Chondrocyte (in vitro differentiated cells): Measurements from ENCODE around the gene GGACT. TPM values are rescaled to one million over a fixed set of nuclear protein-coding genes. Genes with fewer than 3 reads are reported as not detected.

Source experiments
- DNase-seq: peaks from one replicate; pipeline ENCODE4 v3.0.0; 2021; ENCODE audit warnings: mixed read lengths, low spot score
- H3K27ac Mint-ChIP-seq: one replicate; pipeline ENCODE4 v1.8.0; 2021; ENCODE audit warnings: mild to moderate bottlenecking, moderate library complexity, mixed read lengths; ENCODE audit not compliant: unreplicated experiment
- H3K27me3 Mint-ChIP-seq: 2 replicates; pipeline ENCODE4 v1.8.0; 2021; ENCODE audit warnings: low read depth, mixed read lengths
- H3K36me3 Mint-ChIP-seq: 2 replicates; pipeline ENCODE4 v1.8.0; 2021; ENCODE audit warnings: low read depth, mixed read lengths
- H3K4me1 Mint-ChIP-seq: 2 replicates; pipeline ENCODE4 v1.8.0; 2021; ENCODE audit warnings: low read depth, mild to moderate bottlenecking, mixed read lengths
- H3K4me3 Mint-ChIP-seq: one replicate; pipeline ENCODE4 v1.8.0; 2021; ENCODE audit warnings: mild to moderate bottlenecking, moderate library complexity, mixed read lengths; ENCODE audit not compliant: unreplicated experiment
- H3K9me3 Mint-ChIP-seq: 2 replicates; pipeline ENCODE4 v1.8.0; 2021; ENCODE audit warnings: low read depth, mixed read lengths
- long read RNA-seq: library from polyadenylated mRNA; stranded (forward); transcript quantifications from one replicate; pipeline ENCODE4 v2.0.0, GENCODE V29; 2021
- total RNA-seq: library from RNA; stranded (reverse); gene quantifications from 3 replicates; pipeline ENCODE4 v1.2.1, GENCODE V29; 2021
- TF ChIP-seq, protein P1 (sequence below): fragments of 200-600 bp; sonication (generic); IDR thresholded peaks from 2 replicates; pipeline ENCODE4 v1.5.0; 2021; ENCODE audit warnings: antibody characterized with exemption, mild to moderate bottlenecking, moderate library complexity

The GGACT gene
- 10.3 to 11.3 TPM (median 11.3 TPM) in 3 replicates for total RNA-seq
- long read RNA-seq, partial matches to known transcripts: 0 of 4 reads
- long read RNA-seq, other reads (novel, unspliced or antisense): 3 of 4 reads

DNA sequence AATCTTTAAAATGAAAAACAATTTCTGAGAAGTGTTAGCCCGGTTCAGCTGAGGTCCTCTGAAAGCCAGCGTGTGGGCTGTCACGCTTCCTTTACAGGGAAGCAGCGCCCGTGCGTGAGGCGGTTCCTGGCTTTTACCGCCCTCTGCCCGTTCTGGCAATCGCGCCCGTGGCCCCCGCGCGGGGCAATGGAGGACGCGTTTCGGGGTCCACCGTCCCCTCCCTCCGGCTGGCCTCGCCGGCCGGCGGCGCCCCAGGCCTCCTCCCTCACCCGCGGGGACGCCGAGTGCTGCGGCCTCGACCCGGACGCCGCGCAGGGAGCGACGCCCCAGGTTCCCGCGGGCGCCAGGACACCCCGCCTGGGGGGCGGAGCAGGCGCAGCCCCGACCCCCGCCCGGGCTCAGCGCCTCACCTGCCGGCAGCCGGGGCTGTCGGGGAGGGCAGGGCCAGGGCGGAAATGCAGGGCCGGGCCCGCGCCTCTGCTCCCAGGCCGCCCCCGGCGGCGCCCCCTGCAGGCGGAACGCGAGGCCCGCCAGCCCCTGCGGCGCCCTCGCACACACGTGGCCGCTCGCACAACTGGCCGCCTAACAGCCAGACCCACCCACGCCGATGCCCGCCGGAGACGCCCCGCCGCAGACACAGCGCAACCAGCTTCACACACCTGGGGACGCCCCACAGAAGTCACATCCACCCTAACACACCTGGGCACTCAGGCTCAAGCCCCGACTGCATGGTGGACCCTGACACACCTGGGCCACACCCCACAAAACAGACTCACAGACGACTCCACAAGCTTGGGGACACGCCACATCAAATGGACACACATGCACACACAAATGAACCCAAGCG lies at the start of gene GGACT:
Gene GGACT, minus strand, starts transcription at position 459 of the 847 bp plus-strand sequence. CDS start 56,198 bp downstream, outside the sequence.
- Mint-ChIP-seq H3K4me3 (peak within 1 kb of the TSS; percentile 75), H3K27me3 (no peaks in the 10 kb centered on the region), H3K36me3 (no peaks in the 10 kb centered on the region), H3K4me1 (peaks cover 18% of the 10 kb centered on the region), H3K27ac (peak within 1 kb of the TSS; percentile 22), H3K9me3 (no peaks in the 10 kb centered on the region)
- no peak for DNase-seq
- TF ChIP-seq, protein P1, sequence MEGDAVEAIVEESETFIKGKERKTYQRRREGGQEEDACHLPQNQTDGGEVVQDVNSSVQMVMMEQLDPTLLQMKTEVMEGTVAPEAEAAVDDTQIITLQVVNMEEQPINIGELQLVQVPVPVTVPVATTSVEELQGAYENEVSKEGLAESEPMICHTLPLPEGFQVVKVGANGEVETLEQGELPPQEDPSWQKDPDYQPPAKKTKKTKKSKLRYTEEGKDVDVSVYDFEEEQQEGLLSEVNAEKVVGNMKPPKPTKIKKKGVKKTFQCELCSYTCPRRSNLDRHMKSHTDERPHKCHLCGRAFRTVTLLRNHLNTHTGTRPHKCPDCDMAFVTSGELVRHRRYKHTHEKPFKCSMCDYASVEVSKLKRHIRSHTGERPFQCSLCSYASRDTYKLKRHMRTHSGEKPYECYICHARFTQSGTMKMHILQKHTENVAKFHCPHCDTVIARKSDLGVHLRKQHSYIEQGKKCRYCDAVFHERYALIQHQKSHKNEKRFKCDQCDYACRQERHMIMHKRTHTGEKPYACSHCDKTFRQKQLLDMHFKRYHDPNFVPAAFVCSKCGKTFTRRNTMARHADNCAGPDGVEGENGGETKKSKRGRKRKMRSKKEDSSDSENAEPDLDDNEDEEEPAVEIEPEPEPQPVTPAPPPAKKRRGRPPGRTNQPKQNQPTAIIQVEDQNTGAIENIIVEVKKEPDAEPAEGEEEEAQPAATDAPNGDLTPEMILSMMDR: peak; percentile 84

DNA sequence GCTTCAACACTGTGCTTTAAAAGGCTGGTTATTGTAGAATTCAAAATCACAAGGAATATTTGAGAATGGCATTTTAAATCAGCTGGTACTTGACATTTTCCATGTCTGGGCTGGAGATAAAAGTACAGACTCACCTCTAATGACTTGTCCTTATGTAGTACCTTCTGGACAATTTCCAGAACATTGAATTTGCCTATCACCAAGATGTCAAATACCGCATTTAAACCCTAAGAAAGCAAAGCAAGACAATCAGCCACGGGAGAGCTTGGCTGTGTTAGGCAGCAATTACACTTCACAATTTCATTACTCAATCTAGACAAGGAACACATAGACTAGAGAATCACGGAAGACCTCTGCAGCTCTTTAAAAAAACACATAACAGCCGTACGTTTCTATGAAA lies 49.2 kb upstream of the GGACT start:
- Mint-ChIP-seq H3K27ac (no peak overlapping the region), H3K4me1 (no peaks in the 10 kb centered on the region), H3K9me3 (no peaks in the 10 kb centered on the region), H3K36me3 (peaks cover 29% of the 10 kb centered on the region), H3K4me3 (no peak overlapping the region), H3K27me3 (no peaks in the 10 kb centered on the region)
- no peak for DNase-seq
- TF ChIP-seq, protein P1: no peak

DNA sequence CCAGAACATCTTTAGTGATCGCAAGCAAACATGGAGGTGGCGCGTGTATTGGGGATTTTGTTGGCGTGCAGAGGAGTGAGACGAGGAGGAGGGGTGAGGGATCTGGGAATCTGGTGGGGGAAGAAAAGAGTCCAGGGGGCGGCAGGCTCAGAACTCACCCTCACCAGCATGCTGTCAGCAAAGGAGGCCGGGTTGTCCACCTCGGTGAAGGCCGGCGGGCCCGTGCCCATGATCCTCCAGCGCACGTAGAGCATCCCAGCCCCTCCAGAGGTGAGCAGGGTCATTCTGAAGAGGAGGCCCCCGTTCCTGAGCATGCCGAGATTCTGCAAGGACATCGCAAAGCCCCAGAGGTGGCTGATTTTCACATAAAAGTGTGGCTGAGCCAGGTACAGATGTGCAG lies 48.8 kb upstream of the GGACT start:
- TF ChIP-seq, protein P1: no peak
- Mint-ChIP-seq H3K27me3 (no peaks in the 10 kb centered on the region), H3K4me3 (no peak overlapping the region), H3K9me3 (no peaks in the 10 kb centered on the region), H3K4me1 (no peaks in the 10 kb centered on the region), H3K27ac (no peak overlapping the region), H3K36me3 (peaks cover 29% of the 10 kb centered on the region)
- DNase-seq: no peak

DNA sequence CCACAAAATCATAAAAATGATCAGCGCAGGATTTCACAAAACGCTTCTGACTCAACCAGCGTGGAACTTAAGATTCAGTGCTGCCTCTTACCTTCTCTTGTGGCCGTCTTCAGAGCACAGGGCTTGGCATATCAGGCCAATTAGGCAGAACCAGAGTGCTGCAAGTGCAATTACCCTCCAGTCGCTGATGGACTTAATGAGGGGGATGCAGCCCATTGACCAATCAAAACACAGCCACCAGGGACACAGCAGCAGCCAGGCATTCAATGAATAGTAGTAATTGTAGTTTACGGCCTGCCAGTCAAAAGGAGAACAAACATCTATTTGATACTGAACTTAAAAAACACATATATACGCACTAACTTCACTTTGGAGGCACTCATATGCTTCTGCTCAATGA lies 47.9 kb upstream of the GGACT start:
- no peaks in the 10 kb centered on the region for H3K4me1 Mint-ChIP-seq
- H3K36me3 Mint-ChIP-seq: peaks cover 27% of the 10 kb centered on the region
- no peak for DNase-seq
- H3K27ac Mint-ChIP-seq: no peak overlapping the region
- H3K4me3 Mint-ChIP-seq: no peak overlapping the region
- no peaks in the 10 kb centered on the region for H3K27me3 Mint-ChIP-seq
- TF ChIP-seq, protein P1: no peak
- H3K9me3 Mint-ChIP-seq: no peaks in the 10 kb centered on the region

DNA sequence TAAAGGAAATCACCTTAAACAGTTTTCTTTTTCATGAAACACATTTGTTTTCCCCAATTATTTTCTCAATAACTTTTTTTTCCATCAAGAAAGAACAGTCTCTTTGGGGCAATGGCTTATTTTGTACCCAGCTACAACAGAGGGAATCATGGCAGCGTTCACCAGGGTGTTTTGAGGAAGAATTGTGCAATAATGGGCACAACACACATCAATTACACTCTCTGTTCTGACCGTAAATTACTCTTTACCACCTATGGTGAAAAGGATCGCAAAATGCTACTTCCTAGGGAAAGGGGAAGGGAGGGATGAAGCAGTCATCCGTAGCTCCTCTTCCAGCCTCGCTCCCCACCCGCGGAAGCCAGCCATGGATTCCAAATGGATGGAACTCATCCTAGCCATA lies 47.4 kb upstream of the GGACT start:
- DNase-seq: no peak
- Mint-ChIP-seq H3K27me3 (no peaks in the 10 kb centered on the region), H3K4me1 (no peaks in the 10 kb centered on the region), H3K36me3 (peaks cover 23% of the 10 kb centered on the region), H3K9me3 (no peaks in the 10 kb centered on the region), H3K27ac (no peak overlapping the region), H3K4me3 (no peak overlapping the region)
- TF ChIP-seq, protein P1: no peak
